PC-9 (cell line): Measurements from ENCODE around the gene FOXP1.

ENCODE experiments used
- CTCF ChIP-seq: fragments of 200-600 bp; sonication (generic); conservative IDR thresholded peaks from 2 replicates; pipeline ENCODE4 v1.6.1; 2017; ENCODE audit warnings: mixed run types, antibody characterized with exemption, mild to moderate bottlenecking, moderate library complexity
- EZH2 ChIP-seq: fragments of 200-600 bp; sonication (generic); IDR thresholded peaks from 2 replicates; pipeline ENCODE4 v1.8.0; 2017; ENCODE audit warnings: antibody characterized with exemption, low read depth

GRCh38 chr3:71250026-71250425 is 333.5 kb downstream of the FOXP1 start:
- TF ChIP-seq CTCF (no peak), EZH2 (no peak)
